Measurements from ENCODE around the gene NGB.
"Not testable (repeated sequence)": the region's sequence is repeated elsewhere in the genome, so short reads cannot be mapped to it uniquely, and the experiment has no call there.

NGB gene

GRCh38 chr14:77296155-77296554 lies 25.1 kb upstream of the NGB start:
- no peak for DNase-seq (ENCODE audit: low read depth)

GRCh38 chr14:77290705-77291104 lies 19.7 kb upstream of the NGB start:
- DNase-seq (ENCODE audit: low read depth), result no peak

- no peak for DNase-seq (ENCODE audit: low read depth)
Measured at GRCh38 chr14:77286576-77286975, 15.6 kb upstream of the NGB start.

GRCh38 chr14:77284466-77284865 lies 13.5 kb upstream of the NGB start:
- DNase-seq (ENCODE audit: low read depth), result no peak

- DNase-seq (ENCODE audit: low read depth), result no peak
Measured at GRCh38 chr14:77284066-77284465, 13.1 kb upstream of the NGB start.

- DNase-seq (ENCODE audit: low read depth), result no peak
Measured at GRCh38 chr14:77281852-77282410, 10.9 kb upstream of the NGB start.

GRCh38 chr14:77280921-77281320 lies 9.9 kb upstream of the NGB start:
- not testable (repeated sequence) for DNase-seq (ENCODE audit: low read depth)

GRCh38 chr14:77279719-77280118 lies 8.7 kb upstream of the NGB start:
- no peak for DNase-seq (ENCODE audit: low read depth)

GRCh38 chr14:77278461-77279230 lies 7.6 kb upstream of the NGB start:
- no peak for DNase-seq (ENCODE audit: low read depth)

- DNase-seq (ENCODE audit: low read depth), result no peak
Measured at GRCh38 chr14:77276959-77277358, 6.0 kb upstream of the NGB start.

- no peak for DNase-seq (ENCODE audit: low read depth)
Measured at GRCh38 chr14:77276295-77276935, 5.4 kb upstream of the NGB start.

GRCh38 chr14:77275601-77276017 lies 4.6 kb upstream of the NGB start:
- DNase-seq (ENCODE audit: low read depth), result no peak

GRCh38 chr14:77275041-77275580 lies 4.1 kb upstream of the NGB start:
- DNase-seq (ENCODE audit: low read depth), result no peak

GRCh38 chr14:77273796-77274195 lies 2.8 kb upstream of the NGB start:
- DNase-seq (ENCODE audit: low read depth), result no peak

- no peak for DNase-seq (ENCODE audit: low read depth)
Measured at GRCh38 chr14:77272261-77272660, 1.3 kb upstream of the NGB start.

GRCh38 chr14:77270361-77271112 lies 469 bp downstream of the NGB start:
- no peak for DNase-seq (ENCODE audit: low read depth)

GRCh38 chr14:77268989-77269600 lies 1.9 kb downstream of the NGB start:
- no peak for DNase-seq (ENCODE audit: low read depth)

- no peak for DNase-seq (ENCODE audit: low read depth)
Measured at GRCh38 chr14:77267937-77268699, 2.9 kb downstream of the NGB start.

- no peak for DNase-seq (ENCODE audit: low read depth)
Measured at GRCh38 chr14:77266336-77266735, 4.7 kb downstream of the NGB start.

GRCh38 chr14:77265561-77266335 lies 5.3 kb downstream of the NGB start:
- DNase-seq (ENCODE audit: low read depth), result no peak

- no peak for DNase-seq (ENCODE audit: low read depth)
Measured at GRCh38 chr14:77265187-77265515, 5.9 kb downstream of the NGB start.
